ENCODE measurements around the gene DAND5.

- TF ChIP-seq MAFK (IDR thresholded peaks at IDR 0.05; ENCODE audit: partially characterized antibody) (no peak), CEBPB (IDR thresholded peaks at IDR 0.05) (no peak), POLR2A (IDR thresholded peaks at IDR 0.05; ENCODE audit: low read length) (no peak)
Observed at GRCh38 chr19:12997179-12997966, 28.0 kb downstream of the DAND5 start.

All from A549 (cell line).